ENCODE data around the gene BAG1. TPM values are rescaled to one million over a fixed set of nuclear protein-coding genes. Genes with fewer than 3 reads are reported as not detected.
A peak's percentile ranks its signal among the peaks of the same experiment; 100 is the strongest.

The BAG1 gene
- total RNA-seq, 1 donor from 2014 or later = 98.5 TPM

- no peak overlapping the region for H3K4me3 ChIP-seq
- intact Hi-C loops (cut with DNase I) = no loop called here
- DNase-seq (no peak), ATAC-seq (no peak)
- H3K27me3 ChIP-seq (ENCODE audit: low read depth) = no peaks in the 10 kb centered on the region
- no peaks in the 10 kb centered on the region for H3K36me3 ChIP-seq
- peaks cover 10% of the 10 kb centered on the region for H3K4me1 ChIP-seq
- no peak for TF ChIP-seq CTCF (IDR thresholded peaks at IDR 0.05)
- no peaks in the 10 kb centered on the region for H3K9me3 ChIP-seq
- H3K27ac ChIP-seq = no peak overlapping the region
Measured at GRCh38 chr9:33236571-33236970, 27.9 kb downstream of the BAG1 start.

DNA sequence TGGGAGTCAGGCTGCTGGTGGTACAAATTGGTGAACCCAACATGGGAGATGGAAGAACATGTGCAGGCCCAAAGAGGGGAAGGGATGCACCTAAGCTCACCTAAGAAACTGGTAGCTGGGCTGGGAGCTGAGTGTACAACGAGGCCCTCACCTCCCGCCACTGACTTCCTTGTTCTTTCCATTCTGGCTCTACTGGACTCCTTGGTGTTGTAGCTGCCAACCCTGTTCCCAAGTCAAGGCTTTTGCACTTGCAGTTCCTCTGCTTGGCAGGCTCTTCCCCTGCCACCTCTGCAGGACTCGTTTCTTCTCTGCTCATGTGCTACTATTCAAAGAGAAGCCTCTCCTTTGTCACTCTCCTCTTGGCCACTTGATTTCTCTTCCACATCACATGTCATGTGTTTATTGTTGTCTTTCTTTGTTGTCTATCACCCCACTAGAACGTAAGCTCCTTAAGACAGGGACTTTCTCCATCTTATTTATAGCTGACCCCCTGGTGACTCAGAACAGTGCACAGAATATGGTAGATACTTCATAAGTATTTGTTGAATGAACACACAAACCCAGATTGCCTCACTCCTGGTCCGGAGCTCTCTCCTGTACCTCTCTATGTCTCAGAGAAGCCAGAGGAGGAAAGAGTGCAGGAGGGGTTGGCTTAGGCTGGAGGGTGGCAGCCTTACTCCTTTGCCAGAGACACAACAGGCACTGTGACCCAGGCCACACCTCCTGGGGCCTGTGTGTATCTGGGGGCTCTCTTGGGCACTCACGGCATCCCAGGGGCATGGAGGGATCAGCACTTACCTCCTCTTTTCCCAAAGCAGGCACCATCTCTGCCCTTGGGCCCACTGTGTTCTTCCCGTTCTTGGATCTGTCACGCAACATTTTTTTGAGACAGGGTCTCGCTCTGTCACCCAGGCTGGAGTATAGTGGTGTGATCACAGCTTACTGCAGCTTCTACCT is 29.7 kb downstream of the BAG1 start:
- Histone ChIP-seq H3K4me3 (no peak overlapping the region), H3K4me1 (peaks cover 10% of the 10 kb centered on the region), H3K9me3 (no peaks in the 10 kb centered on the region), H3K36me3 (no peaks in the 10 kb centered on the region), H3K27ac (peak overlapping the region; percentile 40), H3K27me3 (ENCODE audit: low read depth) (no peaks in the 10 kb centered on the region)
- intact Hi-C loops (cut with DNase I) = no loop called here
- TF ChIP-seq CTCF (IDR thresholded peaks at IDR 0.05) = no peak
- DNase-seq = no peak
- ATAC-seq = peak; percentile 7 to 28

GRCh38 chr9:33233626-33234342 is 30.7 kb downstream of the BAG1 start:
- TF ChIP-seq CTCF (IDR thresholded peaks at IDR 0.05) = no peak
- Histone ChIP-seq H3K9me3 (no peaks in the 10 kb centered on the region), H3K27me3 (ENCODE audit: low read depth) (no peaks in the 10 kb centered on the region), H3K27ac (peak overlapping the region; percentile 40), H3K36me3 (no peaks in the 10 kb centered on the region), H3K4me3 (no peak overlapping the region), H3K4me1 (peaks cover 10% of the 10 kb centered on the region)
- peak; percentile 83 for DNase-seq
- intact Hi-C loops (cut with DNase I) = no loop called here
- ATAC-seq = peak; percentile 79 to 82

DNA sequence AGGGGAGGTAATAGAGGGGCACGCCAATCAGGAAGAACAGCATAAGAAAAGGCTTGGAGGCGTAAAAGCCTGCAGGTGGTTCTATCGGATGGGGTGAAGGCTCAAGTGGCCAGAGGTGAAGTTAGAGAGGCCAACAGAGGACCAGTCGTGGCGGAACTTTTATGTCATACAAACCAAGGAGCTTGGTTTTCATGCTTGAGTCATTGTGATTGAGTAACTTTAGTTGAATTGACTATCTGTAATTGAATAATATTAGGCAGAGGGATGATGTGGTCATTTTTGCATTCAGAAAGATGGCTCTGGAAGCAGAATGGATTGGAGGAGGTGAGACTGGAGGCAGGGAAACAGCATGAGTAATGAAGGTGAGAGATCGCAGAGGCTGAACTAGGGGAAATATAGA is 31.7 kb downstream of the BAG1 start:
- no peak for ATAC-seq
- Histone ChIP-seq H3K27ac (no peak overlapping the region), H3K4me3 (no peak overlapping the region)

DNA sequence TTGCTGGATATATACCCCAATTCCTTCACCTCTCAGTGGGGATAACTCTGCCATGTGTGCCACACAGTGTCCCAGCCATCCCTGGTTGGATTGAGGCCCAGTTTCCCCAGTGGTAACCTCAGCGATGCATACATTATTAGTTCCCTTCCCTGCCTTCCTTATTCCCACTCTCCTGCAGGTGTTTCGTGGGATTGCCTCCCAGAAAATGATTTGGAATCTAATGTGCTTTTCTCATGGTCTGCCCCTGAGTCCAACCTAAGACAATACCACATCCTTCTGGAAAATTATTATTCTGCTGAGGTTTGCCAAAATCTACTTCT is 32.9 kb downstream of the BAG1 start:
- ATAC-seq (no peak), DNase-seq (no peak)
- H3K27ac ChIP-seq = no peak overlapping the region
- no peaks in the 10 kb centered on the region for H3K27me3 ChIP-seq (ENCODE audit: low read depth)
- no peaks in the 10 kb centered on the region for H3K36me3 ChIP-seq
- H3K4me3 ChIP-seq = no peak overlapping the region
- TF ChIP-seq CTCF (IDR thresholded peaks at IDR 0.05) = no peak
- H3K4me1 ChIP-seq = peaks cover 10% of the 10 kb centered on the region
- intact Hi-C loops (cut with DNase I) = no loop called here
- no peaks in the 10 kb centered on the region for H3K9me3 ChIP-seq

More for the DNA sequence above, 31.7 kb downstream of the BAG1 start:
- Histone ChIP-seq H3K27me3 (ENCODE audit: low read depth) (no peaks in the 10 kb centered on the region), H3K4me1 (peaks cover 10% of the 10 kb centered on the region), H3K9me3 (no peaks in the 10 kb centered on the region), H3K36me3 (no peaks in the 10 kb centered on the region)
- no peak for DNase-seq
- no peak for TF ChIP-seq CTCF (IDR thresholded peaks at IDR 0.05)
- intact Hi-C loops (cut with DNase I) = no loop called here
